Measurements from ENCODE around the gene HSD17B3.

Gene HSD17B3

GRCh38 chr9:96204853-96205252 is 97.1 kb downstream of the HSD17B3 start:
- no peak for DNase-seq (ENCODE audit: low read depth)
- no peak for TF ChIP-seq MYC (IDR thresholded peaks at IDR 0.05; ENCODE audit: low read depth, low read length)
- no peak for TF ChIP-seq MAX (IDR thresholded peaks at IDR 0.05; ENCODE audit: low read depth, low read length)
- TF ChIP-seq CTCF (IDR thresholded peaks at IDR 0.05; ENCODE audit: low read depth, low read length), result no peak
- no peak for TF ChIP-seq POLR2A (IDR thresholded peaks at IDR 0.05; ENCODE audit: extremely low read depth, insufficient read length)
- no peak overlapping the region for H3K4me3 ChIP-seq (ENCODE audit: low read depth, low read length)

GRCh38 chr9:96203867-96204501 is 98.0 kb downstream of the HSD17B3 start:
- no peak for TF ChIP-seq MYC (IDR thresholded peaks at IDR 0.05; ENCODE audit: low read depth, low read length)
- no peak for TF ChIP-seq CTCF (IDR thresholded peaks at IDR 0.05; ENCODE audit: low read depth, low read length)
- no peak for TF ChIP-seq POLR2A (IDR thresholded peaks at IDR 0.05; ENCODE audit: extremely low read depth, insufficient read length)
- no peak for TF ChIP-seq MAX (IDR thresholded peaks at IDR 0.05; ENCODE audit: low read depth, low read length)
- DNase-seq (ENCODE audit: low read depth), result no peak
- H3K4me3 ChIP-seq (ENCODE audit: low read depth, low read length), result no peak overlapping the region

- TF ChIP-seq MYC (IDR thresholded peaks at IDR 0.05; ENCODE audit: low read depth, low read length), result no peak
- no peak overlapping the region for H3K4me3 ChIP-seq (ENCODE audit: low read depth, low read length)
- no peak for DNase-seq (ENCODE audit: low read depth)
These were observed 98.8 kb downstream of the HSD17B3 start for GRCh38 chr9:96202971-96203780.

- H3K4me3 ChIP-seq (ENCODE audit: low read depth, low read length), result no peak overlapping the region
- DNase-seq (ENCODE audit: low read depth), result no peak
- TF ChIP-seq POLR2A (IDR thresholded peaks at IDR 0.05; ENCODE audit: extremely low read depth, insufficient read length) (no peak), MAX (IDR thresholded peaks at IDR 0.05; ENCODE audit: low read depth, low read length) (no peak), MYC (IDR thresholded peaks at IDR 0.05; ENCODE audit: low read depth, low read length) (no peak), CTCF (IDR thresholded peaks at IDR 0.05; ENCODE audit: low read depth, low read length) (no peak)
These were observed 100.8 kb downstream of the HSD17B3 start for GRCh38 chr9:96201140-96201539.

GRCh38 chr9:96199006-96199405 is 103.0 kb downstream of the HSD17B3 start:
- DNase-seq (ENCODE audit: low read depth), result no peak
- TF ChIP-seq CTCF (IDR thresholded peaks at IDR 0.05; ENCODE audit: low read depth, low read length) (no peak), MYC (IDR thresholded peaks at IDR 0.05; ENCODE audit: low read depth, low read length) (no peak), MAX (IDR thresholded peaks at IDR 0.05; ENCODE audit: low read depth, low read length) (no peak), POLR2A (IDR thresholded peaks at IDR 0.05; ENCODE audit: extremely low read depth, insufficient read length) (no peak)
- H3K4me3 ChIP-seq (ENCODE audit: low read depth, low read length), result no peak overlapping the region

- TF ChIP-seq POLR2A (IDR thresholded peaks at IDR 0.05; ENCODE audit: extremely low read depth, insufficient read length), result no peak
- TF ChIP-seq MAX (IDR thresholded peaks at IDR 0.05; ENCODE audit: low read depth, low read length), result no peak
- no peak for TF ChIP-seq MYC (IDR thresholded peaks at IDR 0.05; ENCODE audit: low read depth, low read length)
- TF ChIP-seq CTCF (IDR thresholded peaks at IDR 0.05; ENCODE audit: low read depth, low read length), result no peak
- H3K4me3 ChIP-seq (ENCODE audit: low read depth, low read length), result no peak overlapping the region
- no peak for DNase-seq (ENCODE audit: low read depth)
These were observed 106.4 kb downstream of the HSD17B3 start for GRCh38 chr9:96195541-96195940.
